AG10803 (cell line): Measurements from ENCODE around the gene TAOK1.

ENCODE experiments used
- DNase-seq: peaks from one replicate; pipeline ENCODE4 v3.0.0; 2010; ENCODE audit warnings: low read depth
- H3K4me3 ChIP-seq: 2 replicates; pipeline ENCODE4 v1.5.1; 2011; ENCODE audit warnings: mild to moderate bottlenecking, low read length, control low read depth
- CTCF ChIP-seq: conservative IDR thresholded peaks from 2 replicates; pipeline ENCODE4 v1.5.1; 2011; ENCODE audit warnings: mild to moderate bottlenecking, low read length, control low read depth, inconsistent platforms

TAOK1 gene

DNA sequence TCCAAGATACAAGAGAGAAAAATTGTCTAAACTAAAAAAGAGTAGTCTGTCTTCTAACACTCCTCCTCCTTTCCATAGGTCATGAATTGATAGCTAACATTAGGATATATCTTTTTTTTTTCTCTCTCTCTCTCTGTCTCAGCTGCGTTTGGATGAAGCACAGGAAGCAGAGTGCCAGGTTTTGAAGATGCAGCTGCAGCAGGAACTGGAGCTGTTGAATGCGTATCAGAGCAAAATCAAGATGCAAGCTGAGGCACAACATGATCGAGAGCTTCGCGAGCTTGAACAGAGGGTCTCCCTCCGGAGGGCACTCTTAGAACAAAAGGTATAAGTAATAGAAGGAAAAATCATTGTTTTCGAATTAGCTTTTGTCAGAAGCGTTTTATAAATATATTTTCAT, 143.8 kb downstream of the TAOK1 start:
- no peak for TF ChIP-seq CTCF
- no peak overlapping the region for H3K4me3 ChIP-seq
- no peak for DNase-seq

- H3K4me3 ChIP-seq = no peak overlapping the region
- TF ChIP-seq CTCF = no peak
- DNase-seq = no peak
Measured at GRCh38 chr17:29544066-29544465, 153.9 kb downstream of the TAOK1 start.

- no peak for DNase-seq
- no peak overlapping the region for H3K4me3 ChIP-seq
- no peak for TF ChIP-seq CTCF
Measured at GRCh38 chr17:29546085-29546484, 155.9 kb downstream of the TAOK1 start.

GRCh38 chr17:29546830-29547229, 156.7 kb downstream of the TAOK1 start:
- no peak overlapping the region for H3K4me3 ChIP-seq
- no peak for DNase-seq
- TF ChIP-seq CTCF = no peak

DNA sequence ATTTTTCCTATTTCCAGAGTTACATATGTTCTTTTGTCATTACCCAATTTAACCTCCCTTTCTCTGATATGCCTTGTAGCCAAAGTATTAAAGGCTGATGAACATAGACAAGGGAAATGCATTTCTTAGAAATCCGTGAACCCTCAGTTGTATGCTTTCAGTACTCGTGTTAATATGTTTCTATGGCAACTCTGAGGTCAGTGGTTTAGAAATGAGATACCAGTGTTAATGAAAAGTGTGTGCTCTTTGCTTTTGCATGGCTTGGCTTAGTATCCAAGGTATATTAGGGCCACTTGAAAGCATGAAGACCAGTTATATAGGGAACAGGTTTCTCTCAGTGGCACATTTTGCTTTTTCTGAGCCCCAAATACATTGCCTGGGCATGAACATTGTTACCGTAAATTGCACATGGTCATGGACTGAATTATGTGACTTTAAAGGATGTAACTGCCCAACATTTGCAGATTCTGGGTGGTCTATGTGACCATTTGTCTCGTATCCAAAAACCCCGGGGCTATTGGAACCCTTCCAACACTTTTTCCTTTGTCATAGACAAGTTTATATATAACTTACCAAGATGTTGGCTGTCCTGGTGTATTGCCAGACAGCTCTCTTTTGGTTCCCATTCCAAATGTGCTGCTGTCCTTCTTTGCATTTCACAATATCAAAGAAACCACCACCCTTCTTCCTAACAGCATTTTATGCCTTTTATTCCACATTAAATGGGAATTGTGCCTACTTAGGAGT, 159.2 kb downstream of the TAOK1 start:
- DNase-seq = peak; percentile 59
- no peak for TF ChIP-seq CTCF
- H3K4me3 ChIP-seq = no peak overlapping the region

- no peak overlapping the region for H3K4me3 ChIP-seq
- TF ChIP-seq CTCF = no peak
- no peak for DNase-seq
Measured at GRCh38 chr17:29555840-29556239, 165.7 kb downstream of the TAOK1 start.

GRCh38 chr17:29557085-29557738, 167.0 kb downstream of the TAOK1 start:
- H3K4me3 ChIP-seq = no peak overlapping the region
- no peak for DNase-seq
- no peak for TF ChIP-seq CTCF
